HG02852 (cell line): Measurements from ENCODE around the gene EIF3F.

ENCODE experiments used
- ATAC-seq: cut with Tn5 transposase; IDR thresholded peaks from one replicate; pipeline ENCODE4 v1.9.1; 2021; ENCODE audit warnings: mild to moderate bottlenecking, moderate library complexity; ENCODE audit not compliant: unreplicated experiment

Gene EIF3F

GRCh38 chr11:8019314-8020243, 32.4 kb downstream of the EIF3F start:
- ATAC-seq: no peak

GRCh38 chr11:8020244-8020597, 33.1 kb downstream of the EIF3F start:
- no peak for ATAC-seq

DNA sequence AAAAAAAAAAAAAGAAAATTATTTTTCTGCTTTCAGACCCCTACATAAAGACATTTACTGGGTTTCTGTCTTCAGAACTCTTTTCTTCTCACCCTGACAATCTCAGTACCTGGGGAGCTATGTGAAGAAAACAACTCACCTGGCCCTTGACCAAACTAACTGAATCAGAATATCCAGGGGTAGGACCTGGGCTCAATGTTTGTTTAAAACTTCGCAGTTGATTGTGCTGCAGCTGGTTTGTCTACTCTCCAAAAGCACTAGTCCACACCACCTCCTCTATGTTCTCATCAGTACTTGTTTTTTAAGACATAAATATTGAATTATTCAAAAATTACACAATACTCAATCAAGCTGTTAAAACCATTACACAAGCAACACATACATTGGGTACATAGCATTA, 34.8 kb downstream of the EIF3F start:
- no peak for ATAC-seq

GRCh38 chr11:8022876-8023275, 35.7 kb downstream of the EIF3F start:
- ATAC-seq: no peak

DNA sequence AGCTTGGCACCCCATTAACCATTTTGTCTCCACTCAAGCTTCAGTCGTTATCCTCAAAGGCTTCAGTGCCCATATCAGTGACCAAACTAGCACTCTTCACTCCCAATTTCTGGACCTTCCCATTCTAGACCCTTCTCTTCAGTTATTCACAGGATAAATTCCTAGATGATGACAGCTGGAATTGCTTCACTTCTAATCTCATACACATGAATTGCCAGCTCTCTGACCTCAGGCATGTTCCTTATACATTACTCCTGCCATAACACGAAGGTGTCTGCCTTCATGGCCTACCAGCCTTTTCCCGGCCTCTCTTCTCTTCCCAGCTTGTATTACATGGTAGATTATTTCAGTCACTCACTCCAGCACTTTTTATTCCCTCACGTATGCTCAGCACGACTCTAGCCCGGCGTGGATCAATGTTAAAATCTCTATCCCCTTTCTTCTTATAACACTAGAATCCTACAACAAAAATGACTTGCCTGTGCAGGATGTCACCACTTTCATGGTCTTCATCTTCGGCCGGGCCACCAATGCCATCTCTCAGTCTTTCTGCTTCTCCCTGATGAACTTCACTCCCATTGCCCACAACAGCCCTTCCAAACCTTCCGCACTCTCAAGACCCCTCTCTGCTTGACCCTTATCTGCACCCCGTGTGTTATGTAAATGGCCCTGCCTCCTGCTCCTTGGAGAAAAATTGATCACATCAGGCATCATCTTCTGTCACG, 36.9 kb downstream of the EIF3F start:
- ATAC-seq: no peak

- ATAC-seq: no peak
Observed at GRCh38 chr11:8025123-8025522, 38.0 kb downstream of the EIF3F start.

GRCh38 chr11:8025816-8026215, 38.7 kb downstream of the EIF3F start:
- ATAC-seq: no peak

DNA sequence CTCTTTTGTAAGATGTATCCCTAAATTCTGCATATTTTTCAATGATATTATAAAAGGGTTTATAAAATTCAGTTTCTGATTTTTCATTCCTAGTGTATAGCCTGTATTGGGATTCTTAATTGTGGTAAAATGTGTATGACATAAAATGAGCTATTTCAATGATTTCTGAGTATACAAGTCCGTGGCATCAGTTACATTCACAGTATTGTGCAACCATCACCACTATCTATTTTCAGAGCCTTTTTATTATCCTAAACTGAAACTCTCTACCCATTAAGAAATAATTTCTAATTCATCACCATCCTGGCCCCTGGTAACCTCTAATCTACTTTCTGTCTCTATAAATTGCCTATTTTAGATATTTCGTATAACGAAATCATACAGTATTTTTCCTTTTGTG, 39.8 kb downstream of the EIF3F start:
- ATAC-seq: no peak

DNA sequence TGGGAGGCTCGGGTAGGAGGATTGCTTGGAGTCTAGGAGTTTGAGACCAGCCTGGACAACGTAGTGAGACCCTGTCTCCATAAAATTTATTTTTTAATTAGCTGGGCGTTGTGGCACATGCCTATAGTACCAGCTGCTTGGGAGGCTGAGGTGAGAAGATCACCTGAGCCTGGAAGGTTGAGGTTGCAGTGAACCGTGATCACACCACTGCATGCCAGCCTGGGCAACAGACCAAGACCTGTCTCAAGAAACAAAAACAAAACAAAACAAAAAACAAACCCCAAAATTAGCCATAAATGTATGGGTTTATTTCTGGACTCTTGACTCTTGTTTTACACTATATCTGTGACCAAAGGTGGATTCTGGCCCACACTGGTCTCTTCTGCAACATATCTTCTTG, 41.6 kb downstream of the EIF3F start:
- no peak for ATAC-seq

DNA sequence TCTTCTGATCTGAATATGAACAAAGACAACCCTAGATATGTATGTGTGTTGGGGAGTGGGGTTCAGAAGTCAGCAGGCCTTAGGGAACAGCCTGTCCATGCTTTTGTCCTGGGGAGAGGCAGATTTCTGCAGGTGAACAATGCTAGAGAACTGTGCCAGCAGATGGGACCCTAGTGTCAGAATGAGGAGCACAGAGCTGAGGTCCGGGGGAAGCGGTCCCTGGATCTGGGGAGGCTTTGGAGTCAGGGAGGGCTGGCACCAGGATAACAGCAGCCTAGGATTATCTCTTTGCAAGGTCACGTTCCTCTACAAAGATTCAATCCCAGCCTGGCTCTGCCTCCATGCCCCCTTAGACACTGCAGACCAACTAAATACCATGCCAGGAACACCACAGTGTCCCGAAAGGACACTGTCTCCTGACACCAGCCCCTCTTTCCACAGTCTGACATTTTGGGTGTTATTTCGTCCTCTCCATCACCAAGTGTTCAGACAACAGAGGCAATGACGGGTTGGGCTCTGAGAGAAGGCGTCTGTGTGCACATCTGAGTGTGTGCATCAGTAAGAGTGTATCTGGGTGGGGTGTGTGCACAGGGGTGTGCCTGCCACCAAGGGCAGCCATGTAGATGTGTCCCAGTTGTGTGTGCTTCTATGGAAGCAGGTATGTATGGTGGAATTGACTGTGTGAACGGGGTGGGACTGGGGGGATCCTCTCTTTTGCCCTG, 43.5 kb downstream of the EIF3F start:
- ATAC-seq: no peak

DNA sequence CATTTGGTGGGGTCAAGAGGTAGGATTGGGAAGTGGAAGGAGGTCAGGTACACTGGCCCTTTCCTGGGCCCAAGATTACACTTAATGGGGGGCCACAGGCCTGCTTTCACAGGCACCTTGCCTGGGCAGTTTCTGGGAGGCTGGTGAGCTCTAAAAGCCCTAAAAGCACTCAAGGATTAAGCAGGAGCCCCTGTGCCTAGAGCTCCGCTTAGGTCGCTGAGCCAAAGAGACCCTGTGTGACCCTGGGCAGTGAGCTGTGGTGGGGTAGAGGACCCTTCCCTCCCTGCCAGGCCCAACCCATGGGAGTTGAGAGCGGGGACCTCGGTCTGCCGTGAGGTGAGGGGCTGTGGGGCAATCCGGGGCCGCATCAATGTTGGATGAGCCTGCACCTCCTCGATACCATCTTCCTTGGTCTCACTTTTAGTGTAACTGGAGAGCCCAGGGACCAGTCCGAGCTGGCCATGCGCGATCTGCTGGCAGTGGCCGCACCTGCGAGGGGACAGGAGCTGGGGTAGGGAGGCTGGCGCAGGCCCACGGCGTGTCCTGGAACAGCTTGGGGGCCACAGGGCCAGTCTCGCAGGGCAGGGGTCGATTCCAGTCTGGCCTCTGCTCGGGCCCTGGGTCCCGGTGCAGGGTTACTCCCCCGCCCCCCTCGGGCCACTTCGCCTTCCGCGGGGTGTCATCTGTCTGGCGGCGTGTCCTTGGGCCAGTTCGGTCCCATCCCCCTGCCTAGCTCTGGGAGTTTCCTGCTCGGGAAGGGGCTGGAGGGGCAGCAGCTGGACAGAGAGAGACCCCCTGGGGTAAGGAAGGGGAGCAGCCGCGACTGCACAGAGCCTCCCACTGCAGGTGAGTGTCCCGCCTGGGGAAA, 44.3 kb downstream of the EIF3F start:
- no peak for ATAC-seq

- no peak for ATAC-seq
Observed at GRCh38 chr11:8032122-8032521, 45.0 kb downstream of the EIF3F start.

- ATAC-seq: no peak
Observed at GRCh38 chr11:8032576-8033304, 45.6 kb downstream of the EIF3F start.

- peak; percentile 80 for ATAC-seq
Observed at GRCh38 chr11:8033305-8034105, 46.4 kb downstream of the EIF3F start.

DNA sequence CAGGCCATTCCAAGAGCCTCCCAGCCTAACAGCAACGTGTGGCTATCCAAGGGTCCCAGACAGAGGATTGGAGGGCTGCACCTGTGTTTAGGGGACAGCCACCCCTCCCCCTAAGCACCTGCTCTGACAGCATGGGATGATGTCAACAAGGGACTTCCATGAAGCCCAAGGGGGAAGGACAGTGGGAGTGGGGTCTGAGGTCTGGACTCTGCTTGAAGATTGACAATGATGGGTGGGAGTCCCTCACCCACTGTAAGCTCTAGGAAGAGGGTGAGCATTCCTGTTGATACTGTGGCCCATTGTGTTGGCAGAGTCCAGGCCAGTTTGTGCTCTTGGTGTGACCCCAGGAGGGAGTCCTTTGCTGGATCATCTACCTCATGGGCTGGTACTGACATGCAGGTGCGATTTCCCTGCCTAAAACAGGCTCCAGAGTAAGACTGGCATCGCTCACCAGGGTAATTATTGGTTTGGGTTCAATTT, 47.0 kb downstream of the EIF3F start:
- ATAC-seq: no peak

DNA sequence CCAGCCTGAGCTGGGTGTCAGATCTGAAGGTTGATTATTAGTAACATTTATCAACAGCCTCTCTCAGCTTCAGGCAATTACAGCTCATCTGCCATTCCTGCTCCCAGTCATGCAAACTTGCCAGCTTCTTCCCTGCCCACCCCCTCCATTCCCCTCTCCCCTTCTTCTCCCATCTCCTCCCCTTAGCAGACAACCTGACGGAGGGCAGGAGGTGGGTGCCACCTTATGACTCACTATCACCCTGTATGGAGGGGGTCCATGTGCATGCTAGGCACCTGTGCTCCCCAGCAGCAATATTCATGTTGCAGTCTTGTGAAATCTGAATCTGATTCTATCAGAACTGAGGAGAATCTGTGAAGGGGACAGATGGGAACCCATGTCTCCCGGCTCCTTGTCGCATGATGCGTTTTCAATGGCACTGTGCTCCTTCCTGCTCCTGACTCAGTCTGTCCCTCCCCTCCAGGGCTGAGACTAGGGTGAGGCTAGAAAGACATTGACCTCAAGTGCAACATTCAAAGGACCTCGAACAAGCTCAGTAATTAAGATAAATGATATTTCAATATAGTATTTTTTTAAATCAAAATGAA, 47.6 kb downstream of the EIF3F start:
- no peak for ATAC-seq

DNA sequence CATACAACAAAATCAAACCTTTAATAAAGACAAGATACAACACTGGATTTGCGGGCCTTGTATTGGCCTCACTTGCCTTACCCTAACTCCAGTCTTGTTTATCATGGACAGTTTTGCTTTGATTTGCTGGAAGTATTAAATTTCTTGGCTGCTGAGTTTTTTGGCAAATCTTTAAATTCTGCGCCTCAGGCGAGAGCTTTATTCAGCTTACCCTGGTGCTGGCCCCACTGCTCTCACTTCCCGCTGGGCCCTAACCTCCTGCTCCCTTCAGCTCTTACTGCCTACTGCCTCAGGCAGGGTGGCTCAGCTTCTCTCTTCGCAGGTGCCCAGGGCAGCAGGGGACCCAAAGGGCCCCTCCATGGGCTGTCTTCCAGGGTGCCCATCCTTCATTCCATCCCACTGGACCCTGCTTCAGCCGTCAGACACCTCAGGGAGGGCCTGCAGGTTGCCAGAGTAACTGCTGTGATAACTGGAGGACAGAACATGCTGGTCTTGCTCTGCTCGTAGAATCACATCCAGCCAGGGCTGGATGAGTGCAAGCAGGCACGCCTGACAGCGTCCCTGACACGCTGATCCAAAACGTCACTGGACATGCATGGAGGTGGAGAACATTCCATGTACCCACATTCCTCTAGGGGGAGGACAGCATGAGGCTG, 48.2 kb downstream of the EIF3F start:
- ATAC-seq: no peak
